ENCODE measurements around the gene PRDM13.
"Not testable (repeated sequence)": the region's sequence is repeated elsewhere in the genome, so short reads cannot be mapped to it uniquely, and the experiment has no call there.

PRDM13 gene

GRCh38 chr6:99589290-99589672, 17.4 kb upstream of the PRDM13 start:
- no peak overlapping the region for H3K27ac Mint-ChIP-seq
- H3K27me3 Mint-ChIP-seq (ENCODE audit: low read depth, poor library complexity), result peaks cover 93% of the 10 kb centered on the region
- H3K4me3 Mint-ChIP-seq, result peak overlapping the region; percentile 82
- H3K36me3 Mint-ChIP-seq (ENCODE audit: low read depth), result no peaks in the 10 kb centered on the region
- H3K4me1 Mint-ChIP-seq, result peaks cover 4% of the 10 kb centered on the region
- H3K9me3 Mint-ChIP-seq, result peaks cover under 1% of the 10 kb centered on the region
- peak; percentile 46 for DNase-seq
- TF ChIP-seq, protein P1, sequence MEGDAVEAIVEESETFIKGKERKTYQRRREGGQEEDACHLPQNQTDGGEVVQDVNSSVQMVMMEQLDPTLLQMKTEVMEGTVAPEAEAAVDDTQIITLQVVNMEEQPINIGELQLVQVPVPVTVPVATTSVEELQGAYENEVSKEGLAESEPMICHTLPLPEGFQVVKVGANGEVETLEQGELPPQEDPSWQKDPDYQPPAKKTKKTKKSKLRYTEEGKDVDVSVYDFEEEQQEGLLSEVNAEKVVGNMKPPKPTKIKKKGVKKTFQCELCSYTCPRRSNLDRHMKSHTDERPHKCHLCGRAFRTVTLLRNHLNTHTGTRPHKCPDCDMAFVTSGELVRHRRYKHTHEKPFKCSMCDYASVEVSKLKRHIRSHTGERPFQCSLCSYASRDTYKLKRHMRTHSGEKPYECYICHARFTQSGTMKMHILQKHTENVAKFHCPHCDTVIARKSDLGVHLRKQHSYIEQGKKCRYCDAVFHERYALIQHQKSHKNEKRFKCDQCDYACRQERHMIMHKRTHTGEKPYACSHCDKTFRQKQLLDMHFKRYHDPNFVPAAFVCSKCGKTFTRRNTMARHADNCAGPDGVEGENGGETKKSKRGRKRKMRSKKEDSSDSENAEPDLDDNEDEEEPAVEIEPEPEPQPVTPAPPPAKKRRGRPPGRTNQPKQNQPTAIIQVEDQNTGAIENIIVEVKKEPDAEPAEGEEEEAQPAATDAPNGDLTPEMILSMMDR (IDR thresholded peaks at IDR 0.05), result no peak

- TF ChIP-seq, protein P1 (IDR thresholded peaks at IDR 0.05), result no peak
- no peak for DNase-seq
- H3K27me3 Mint-ChIP-seq (ENCODE audit: low read depth, poor library complexity), result peaks cover 93% of the 10 kb centered on the region
- peaks cover 8% of the 10 kb centered on the region for H3K9me3 Mint-ChIP-seq
- H3K4me1 Mint-ChIP-seq, result peaks cover 4% of the 10 kb centered on the region
- H3K36me3 Mint-ChIP-seq (ENCODE audit: low read depth), result no peaks in the 10 kb centered on the region
- no peak overlapping the region for H3K27ac Mint-ChIP-seq
- H3K4me3 Mint-ChIP-seq, result peak overlapping the region; percentile 68
Observed at GRCh38 chr6:99589907-99590493, 16.6 kb upstream of the PRDM13 start.

DNA sequence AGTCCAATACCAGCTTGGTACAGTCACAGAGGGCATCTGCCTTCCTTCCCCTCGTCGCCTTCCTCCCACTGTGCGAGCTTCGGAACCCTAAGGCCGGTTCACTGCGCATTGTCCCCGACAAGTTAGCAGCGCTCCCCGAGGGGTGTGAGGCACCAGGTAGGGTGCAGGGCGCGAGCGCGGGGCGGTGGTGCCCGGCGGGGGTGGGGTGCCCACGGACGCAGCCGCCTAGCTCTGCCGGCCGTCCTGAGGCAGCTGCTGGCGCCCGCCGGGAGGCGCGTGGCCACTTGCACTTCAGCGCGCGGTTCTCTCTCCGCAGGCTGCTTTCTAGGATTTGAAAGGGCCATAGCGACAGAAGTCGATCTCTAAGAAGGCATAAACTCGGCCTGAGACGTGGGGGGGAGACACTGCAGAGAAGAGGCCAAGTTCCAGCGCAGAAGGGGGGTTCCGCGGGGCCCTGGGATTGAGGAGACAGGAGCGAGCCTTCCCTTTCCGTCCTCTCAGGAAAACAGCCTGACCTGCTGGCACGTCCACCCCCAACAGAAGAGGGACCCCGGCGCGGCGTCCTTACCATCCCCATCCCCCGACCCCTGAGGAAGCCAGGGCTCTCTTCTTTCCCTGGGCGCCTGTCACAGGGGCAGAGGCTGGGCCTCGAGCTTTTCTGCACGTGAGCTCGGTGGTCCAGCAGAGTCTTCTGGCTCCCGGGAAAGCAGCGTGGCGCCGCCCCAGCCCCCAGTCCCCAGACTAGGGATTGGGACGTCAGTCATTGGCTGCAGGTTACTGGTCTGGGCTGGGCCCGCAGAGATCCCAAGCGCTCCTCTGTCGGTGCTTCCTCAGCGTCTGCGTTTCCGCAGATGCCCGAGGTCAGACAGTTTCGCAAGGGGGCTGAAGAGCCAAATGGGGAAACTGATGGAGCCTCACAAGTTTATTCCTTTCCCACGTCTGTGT, 15.6 kb upstream of the PRDM13 start:
- DNase-seq, result peak; percentile 42
- Mint-ChIP-seq H3K27me3 (ENCODE audit: low read depth, poor library complexity) (peaks cover 93% of the 10 kb centered on the region), H3K9me3 (peaks cover 13% of the 10 kb centered on the region), H3K36me3 (ENCODE audit: low read depth) (peaks cover 4% of the 10 kb centered on the region), H3K4me1 (peaks cover 4% of the 10 kb centered on the region), H3K27ac (no peak overlapping the region), H3K4me3 (no peak overlapping the region)
- TF ChIP-seq, protein P1 (IDR thresholded peaks at IDR 0.05), result no peak

DNA sequence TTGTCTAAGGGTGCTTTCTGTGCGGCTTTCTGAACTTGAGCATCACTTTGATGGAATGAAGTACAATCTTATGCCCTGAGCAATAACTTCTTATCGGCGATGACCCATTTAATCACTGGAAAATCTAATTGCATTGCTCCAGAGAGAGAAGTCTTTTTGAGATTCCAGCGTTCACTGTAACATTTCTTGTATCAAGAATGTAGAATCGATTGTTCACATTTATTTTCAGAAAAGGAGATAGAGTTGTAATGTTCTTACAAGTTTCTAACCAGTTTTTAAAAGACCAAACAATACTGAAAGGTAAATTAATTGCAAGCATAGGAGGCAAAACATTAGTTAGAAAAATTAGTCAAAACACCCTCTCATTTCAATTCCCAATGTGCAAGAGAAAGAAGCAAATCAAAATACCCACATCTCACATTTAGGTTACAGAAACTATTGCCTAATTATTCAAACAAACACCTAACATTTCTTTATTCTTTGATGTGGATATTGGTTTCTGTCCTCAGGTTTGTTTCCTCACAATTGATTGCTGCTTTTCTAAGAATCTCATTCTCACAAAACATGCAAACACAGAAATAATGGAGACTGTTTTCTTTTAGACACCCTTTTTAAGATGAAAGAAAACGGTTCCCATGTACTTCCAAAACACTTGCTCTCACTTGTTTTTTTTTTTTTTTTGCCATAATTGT, 14.8 kb upstream of the PRDM13 start:
- peaks cover 4% of the 10 kb centered on the region for H3K4me1 Mint-ChIP-seq
- no peak for DNase-seq
- H3K36me3 Mint-ChIP-seq (ENCODE audit: low read depth), result peaks cover 4% of the 10 kb centered on the region
- H3K9me3 Mint-ChIP-seq, result peaks cover 13% of the 10 kb centered on the region
- peaks cover 96% of the 10 kb centered on the region for H3K27me3 Mint-ChIP-seq (ENCODE audit: low read depth, poor library complexity)
- H3K27ac Mint-ChIP-seq, result no peak overlapping the region
- TF ChIP-seq, protein P1 (IDR thresholded peaks at IDR 0.05), result no peak
- no peak overlapping the region for H3K4me3 Mint-ChIP-seq

GRCh38 chr6:99592900-99593299, 13.7 kb upstream of the PRDM13 start:
- peaks cover 4% of the 10 kb centered on the region for H3K36me3 Mint-ChIP-seq (ENCODE audit: low read depth)
- H3K9me3 Mint-ChIP-seq, result peaks cover 13% of the 10 kb centered on the region

DNA sequence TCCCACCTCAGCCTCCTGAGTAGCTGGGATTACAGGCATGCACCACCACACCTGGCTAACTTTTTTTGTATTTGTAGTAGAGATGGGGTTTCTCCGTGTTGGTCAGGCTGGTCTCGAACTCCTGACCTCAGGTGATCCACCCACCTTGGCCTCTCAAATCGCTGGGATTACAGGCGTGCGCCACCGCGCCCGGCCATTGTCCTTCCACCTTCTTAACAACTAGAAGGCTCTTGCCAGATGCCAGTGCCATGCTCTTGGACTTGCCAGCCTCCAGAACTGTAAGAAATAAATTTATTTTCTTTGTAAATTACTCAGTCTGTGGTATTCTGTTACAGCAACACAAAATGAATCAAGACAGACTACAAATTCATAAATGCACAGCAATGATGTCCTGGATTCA, 11.9 kb upstream of the PRDM13 start:
- DNase-seq; H3K4me3 Mint-ChIP-seq; H3K36me3 Mint-ChIP-seq (ENCODE audit: low read depth); H3K4me1 Mint-ChIP-seq; H3K27ac Mint-ChIP-seq: not testable (repeated sequence)
- Mint-ChIP-seq H3K9me3 (peaks cover 13% of the 10 kb centered on the region), H3K27me3 (ENCODE audit: low read depth, poor library complexity) (peaks cover 100% of the 10 kb centered on the region)

More at GRCh38 chr6:99592900-99593299, 13.7 kb upstream of the PRDM13 start:
- Mint-ChIP-seq H3K27me3 (ENCODE audit: low read depth, poor library complexity) (peaks cover 100% of the 10 kb centered on the region), H3K4me1 (peaks cover 4% of the 10 kb centered on the region), H3K4me3 (no peak overlapping the region), H3K27ac (no peak overlapping the region)
- TF ChIP-seq, protein P1 (IDR thresholded peaks at IDR 0.05), result no peak
- DNase-seq, result no peak

Data from nephron progenitor cell (in vitro differentiated cells).